ENCODE measurements around the gene PAX5.

PAX5 gene

GRCh38 chr9:37033141-37033540 lies 927 bp downstream of the PAX5 start:
- Histone ChIP-seq H3K9me3 (replicated peaks; ENCODE audit: insufficient read depth, low read length) (no peaks in the 10 kb centered on the region), H3K27me3 (replicated peaks; ENCODE audit: insufficient read depth, low read length) (peaks cover 87% of the 10 kb centered on the region), H3K4me3 (ENCODE audit: low read length) (no peak overlapping the region), H3K9me2 (replicated peaks; ENCODE audit: insufficient read depth, low read length) (no peaks in the 10 kb centered on the region), H3K9ac (ENCODE audit: low read length) (no peak overlapping the region), H3K4me1 (ENCODE audit: low read length) (peaks cover 6% of the 10 kb centered on the region; the same call in 1 of the 2 replicates), H2AFZ (ENCODE audit: low read length) (no peak overlapping the region), H4K20me1 (ENCODE audit: insufficient read depth, low read length) (no peaks in the 10 kb centered on the region), H3F3A (ENCODE audit: insufficient read depth, low read length) (peaks cover 4% of the 10 kb centered on the region; the same call in 1 of the 2 replicates), H3K79me2 (ENCODE audit: low read length) (no peaks in the 10 kb centered on the region), H3K4me2 (ENCODE audit: low read depth, low read length) (no peak overlapping the region), H3K27ac (ENCODE audit: low read length) (no peak overlapping the region), H3K36me3 (replicated peaks; ENCODE audit: insufficient read depth, low read length) (no peaks in the 10 kb centered on the region)
- no peak for DNase-seq
- TF ChIP-seq EZH2phosphoT487 (IDR thresholded peaks at IDR 0.05; ENCODE audit: low read length) (no peak), EZH2 (optimal IDR thresholded peaks at IDR 0.05; ENCODE audit: low read depth, low read length) (no peak), CTCF (IDR thresholded peaks at IDR 0.05; ENCODE audit: low read length) (no peak)

GRCh38 chr9:37032713-37033112 lies 1.4 kb downstream of the PAX5 start:
- Histone ChIP-seq H4K20me1 (ENCODE audit: insufficient read depth, low read length) (no peaks in the 10 kb centered on the region), H3K4me2 (ENCODE audit: low read depth, low read length) (no peak overlapping the region), H3K9me3 (replicated peaks; ENCODE audit: insufficient read depth, low read length) (no peaks in the 10 kb centered on the region), H3K27me3 (replicated peaks; ENCODE audit: insufficient read depth, low read length) (peaks cover 83% of the 10 kb centered on the region), H3K27ac (ENCODE audit: low read length) (no peak overlapping the region), H3K9me2 (replicated peaks; ENCODE audit: insufficient read depth, low read length) (no peaks in the 10 kb centered on the region), H3K9ac (ENCODE audit: low read length) (no peak overlapping the region), H2AFZ (ENCODE audit: low read length) (no peak overlapping the region), H3K4me1 (ENCODE audit: low read length) (peaks cover 9% of the 10 kb centered on the region; the same call in 1 of the 2 replicates), H3F3A (ENCODE audit: insufficient read depth, low read length) (peaks cover 4% of the 10 kb centered on the region; the same call in 1 of the 2 replicates), H3K4me3 (ENCODE audit: low read length) (no peak overlapping the region), H3K79me2 (ENCODE audit: low read length) (no peaks in the 10 kb centered on the region), H3K36me3 (replicated peaks; ENCODE audit: insufficient read depth, low read length) (no peaks in the 10 kb centered on the region)
- no peak for DNase-seq
- TF ChIP-seq EZH2 (optimal IDR thresholded peaks at IDR 0.05; ENCODE audit: low read depth, low read length) = no peak
- no peak for TF ChIP-seq EZH2phosphoT487 (IDR thresholded peaks at IDR 0.05; ENCODE audit: low read length)
- TF ChIP-seq CTCF (IDR thresholded peaks at IDR 0.05; ENCODE audit: low read length) = no peak

GRCh38 chr9:37031902-37032301 lies 2.2 kb downstream of the PAX5 start:
- Histone ChIP-seq H3K9me3 (replicated peaks; ENCODE audit: insufficient read depth, low read length) (no peaks in the 10 kb centered on the region), H3K4me3 (ENCODE audit: low read length) (no peak overlapping the region), H3K9ac (ENCODE audit: low read length) (no peak overlapping the region), H3K4me1 (ENCODE audit: low read length) (peaks cover 12% of the 10 kb centered on the region; the same call in 1 of the 2 replicates), H3K9me2 (replicated peaks; ENCODE audit: insufficient read depth, low read length) (no peaks in the 10 kb centered on the region), H3K27me3 (replicated peaks; ENCODE audit: insufficient read depth, low read length) (peaks cover 85% of the 10 kb centered on the region), H3K36me3 (replicated peaks; ENCODE audit: insufficient read depth, low read length) (no peaks in the 10 kb centered on the region), H3K4me2 (ENCODE audit: low read depth, low read length) (no peak overlapping the region), H3F3A (ENCODE audit: insufficient read depth, low read length) (peaks cover 4% of the 10 kb centered on the region; the same call in 1 of the 2 replicates), H4K20me1 (ENCODE audit: insufficient read depth, low read length) (no peaks in the 10 kb centered on the region), H2AFZ (ENCODE audit: low read length) (no peak overlapping the region), H3K27ac (ENCODE audit: low read length) (no peak overlapping the region), H3K79me2 (ENCODE audit: low read length) (no peaks in the 10 kb centered on the region)
- DNase-seq = no peak
- TF ChIP-seq CTCF (IDR thresholded peaks at IDR 0.05; ENCODE audit: low read length) = no peak
- no peak for TF ChIP-seq EZH2 (optimal IDR thresholded peaks at IDR 0.05; ENCODE audit: low read depth, low read length)
- TF ChIP-seq EZH2phosphoT487 (IDR thresholded peaks at IDR 0.05; ENCODE audit: low read length) = no peak
